GM12872 (cell line): ENCODE data around the gene USP15.

ENCODE experiments used
- CTCF ChIP-seq: IDR thresholded peaks from 3 replicates; pipeline ENCODE4 v1.5.1; 2011; ENCODE audit warnings: low read depth, mild to moderate bottlenecking, low read length, moderate library complexity; ENCODE audit not compliant: insufficient read depth

USP15 gene

GRCh38 chr12:62270872-62271271 lies 10.7 kb downstream of the USP15 start:
- TF ChIP-seq CTCF: no peak

- no peak for TF ChIP-seq CTCF
Measured at GRCh38 chr12:62272936-62273552, 12.8 kb downstream of the USP15 start.

- TF ChIP-seq CTCF: no peak
Measured at GRCh38 chr12:62273724-62274380, 13.6 kb downstream of the USP15 start.

GRCh38 chr12:62278022-62278421 lies 17.8 kb downstream of the USP15 start:
- TF ChIP-seq CTCF: no peak

- no peak for TF ChIP-seq CTCF
Measured at GRCh38 chr12:62279058-62279457, 18.9 kb downstream of the USP15 start.

GRCh38 chr12:62279961-62280360 lies 19.8 kb downstream of the USP15 start:
- no peak for TF ChIP-seq CTCF

- no peak for TF ChIP-seq CTCF
Measured at GRCh38 chr12:62282057-62282774, 22.0 kb downstream of the USP15 start.
